IMR-90 (cell line): ENCODE data around the gene UPB1. TPM values are rescaled to one million over a fixed set of nuclear protein-coding genes. Genes with fewer than 3 reads are reported as not detected.

Experiments
- ATAC-seq: fragments of 200-7000 bp; cut with Tn5 transposase; 2 replicates; pipeline ENCODE4 v1.9.1; 2020; ENCODE audit warnings: low read depth, mild to moderate bottlenecking, moderate library complexity
- BruUV-seq: library from RNA; stranded (reverse); fragments of 400-500 nt; replicated peaks from 2 replicates; lab custom pipeline; 2021; lab: Mats Ljungman, UMichigan
- CTCF ChIA-PET: fragments of 300-600 bp; formaldehyde crosslinking; extraction: SDS; loops from one replicate; lab custom pipeline; 2021; ENCODE audit warnings: antibody characterized with exemption; lab: Yijun Ruan, JAX
- POLR2A ChIA-PET: fragments of 300-600 bp; sonication (Branson Sonifier 250); formaldehyde crosslinking; loops from one replicate; lab custom pipeline; 2022; ENCODE audit warnings: antibody characterized with exemption; ENCODE audit not compliant: unreplicated experiment; lab: Charles Lee
- DNase-seq: peaks from one replicate; pipeline ENCODE4 v3.0.0; 2013
- H2AFZ ChIP-seq: replicated peaks from 2 replicates; pipeline ENCODE3; 2013; ENCODE audit warnings: low read length, mild to moderate bottlenecking; ENCODE audit not compliant: poor library complexity
- H2AK5ac ChIP-seq: 2 replicates; pipeline ENCODE4 v1.6.1; 2013; ENCODE audit warnings: low read depth, low read length, inconsistent platforms
- H2AK9ac ChIP-seq: replicated peaks from 2 replicates; pipeline ENCODE3; 2013; ENCODE audit warnings: mild to moderate bottlenecking, low read depth, low read length, moderate library complexity; ENCODE audit not compliant: poor library complexity
- H2BK120ac ChIP-seq: 2 replicates; pipeline ENCODE4 v1.6.1; 2013; ENCODE audit warnings: low read depth, low read length, inconsistent platforms
- H2BK15ac ChIP-seq: 3 replicates; pipeline ENCODE4 v1.6.1; 2013; ENCODE audit warnings: low read depth, low read length, inconsistent platforms
- H2BK20ac ChIP-seq: 2 replicates; pipeline ENCODE4 v1.6.1; 2013; ENCODE audit warnings: low read depth, mild to moderate bottlenecking, inconsistent platforms, low read length, moderate library complexity
- H2BK5ac ChIP-seq: 2 replicates; pipeline ENCODE4 v1.6.1; 2013; ENCODE audit warnings: mild to moderate bottlenecking, low read depth, low read length, inconsistent platforms; ENCODE audit not compliant: poor library complexity, severe bottlenecking
- H3K14ac ChIP-seq: replicated peaks from 2 replicates; pipeline ENCODE4 v1.6.1; 2013; ENCODE audit warnings: low read depth, low read length, inconsistent platforms
- H3K18ac ChIP-seq: 2 replicates; pipeline ENCODE4 v1.6.1; 2013; ENCODE audit warnings: low read depth, low read length, control low read depth
- H3K23ac ChIP-seq: 2 replicates; pipeline ENCODE4 v1.6.1; 2013; ENCODE audit warnings: low read depth, low read length, inconsistent platforms
- H3K27ac ChIP-seq: 2 replicates; pipeline ENCODE4 v1.5.1; 2013; ENCODE audit warnings: mild to moderate bottlenecking, control low read depth, low read length; ENCODE audit not compliant: insufficient read depth
- H3K27me3 ChIP-seq: 2 replicates; pipeline ENCODE4 v1.6.1; 2013; ENCODE audit warnings: low read length; ENCODE audit not compliant: control insufficient read depth, insufficient read depth
- H3K36me3 ChIP-seq: 2 replicates; pipeline ENCODE4 v1.6.1; 2013; ENCODE audit warnings: low read length, mixed read lengths; ENCODE audit not compliant: control insufficient read depth, insufficient read depth
- H3K4ac ChIP-seq: 2 replicates; pipeline ENCODE4 v1.6.1; 2013; ENCODE audit warnings: low read depth, low read length, inconsistent platforms
- H3K4me1 ChIP-seq: 2 replicates; pipeline ENCODE4 v1.6.1; 2013; ENCODE audit warnings: low read length, mixed read lengths; ENCODE audit not compliant: control insufficient read depth, insufficient read depth
- H3K4me2 ChIP-seq: 2 replicates; pipeline ENCODE4 v1.6.1; 2013; ENCODE audit warnings: low read depth, mild to moderate bottlenecking, control low read depth, low read length, moderate library complexity
- H3K4me3 ChIP-seq: 2 replicates; pipeline ENCODE4 v1.5.1; 2013; ENCODE audit warnings: low read depth, mild to moderate bottlenecking, control low read depth, low read length, moderate library complexity; ENCODE audit not compliant: insufficient read depth
- H3K56ac ChIP-seq: 2 replicates; pipeline ENCODE4 v1.6.1; 2013; ENCODE audit warnings: low read length, inconsistent platforms; ENCODE audit not compliant: insufficient read depth; ENCODE audit errors: extremely low read depth
- H3K79me1 ChIP-seq, 2 experiments: 2 replicates each; pipeline ENCODE4 v1.6.1; 2013; ENCODE audit warnings: low read length in 2 of 2, inconsistent platforms in 1 of 2, low read depth in 1 of 2
- H3K9ac ChIP-seq: 2 replicates; pipeline ENCODE4 v1.6.1; 2013; ENCODE audit warnings: low read depth, low read length, control low read depth
- H3K9me1 ChIP-seq: 2 replicates; pipeline ENCODE4 v1.6.1; 2013; ENCODE audit warnings: low read length, inconsistent platforms; ENCODE audit not compliant: insufficient read depth
- H3K9me3 ChIP-seq: 2 replicates; pipeline ENCODE4 v1.6.1; 2013; ENCODE audit warnings: low read length; ENCODE audit not compliant: control insufficient read depth, insufficient read depth
- H4K20me1 ChIP-seq: 2 replicates; pipeline ENCODE4 v1.6.1; 2013; ENCODE audit warnings: low read length, inconsistent platforms; ENCODE audit not compliant: insufficient read depth
- H4K5ac ChIP-seq: 2 replicates; pipeline ENCODE4 v1.6.1; 2013; ENCODE audit warnings: mild to moderate bottlenecking, low read depth, low read length, control low read depth
- H4K8ac ChIP-seq, 2 experiments: 2 replicates each; pipeline ENCODE4 v1.6.1; 2013; ENCODE audit warnings: low read depth in 2 of 2, low read length in 2 of 2, control low read depth in 1 of 2, inconsistent platforms in 1 of 2
- H4K91ac ChIP-seq: 2 replicates; pipeline ENCODE4 v1.6.1; 2013; ENCODE audit warnings: low read depth, low read length, inconsistent platforms; ENCODE audit not compliant: insufficient read depth
- BHLHE40 ChIP-seq: fragments of 150-350 bp; IDR thresholded peaks from 2 replicates; pipeline ENCODE4 v1.6.1; 2016; ENCODE audit warnings: mild to moderate bottlenecking, low read depth, low read length
- CEBPB ChIP-seq: IDR thresholded peaks from 2 replicates; pipeline ENCODE4 v1.6.1; 2012; ENCODE audit warnings: low read depth, low read length, improper control_type of control experiment
- CHD1 ChIP-seq: IDR thresholded peaks from 2 replicates; pipeline ENCODE4 v1.6.1; 2012; ENCODE audit warnings: low read depth, low read length, improper control_type of control experiment
- CTCF ChIP-seq: conservative IDR thresholded peaks from 2 replicates; pipeline ENCODE4 v1.5.1; 2012; ENCODE audit warnings: mild to moderate bottlenecking, low read depth, low read length, improper control_type of control experiment
- ELK1 ChIP-seq: fragments of 150-350 bp; IDR thresholded peaks from 2 replicates; pipeline ENCODE4 v1.6.1; 2016; ENCODE audit warnings: low read depth, mild to moderate bottlenecking, low read length, moderate library complexity, borderline replicate concordance
- FOS ChIP-seq: fragments of 150-350 bp; IDR thresholded peaks from 2 replicates; pipeline ENCODE4 v1.6.1; 2016; ENCODE audit warnings: low read depth, low read length
- MAFK ChIP-seq: IDR thresholded peaks from 2 replicates; pipeline ENCODE4 v1.6.1; 2012; ENCODE audit warnings: low read depth, low read length, improper control_type of control experiment
- MAZ ChIP-seq: IDR thresholded peaks from 2 replicates; pipeline ENCODE4 v1.6.1; 2012; ENCODE audit warnings: low read depth, mild to moderate bottlenecking, low read length, improper control_type of control experiment, moderate library complexity, borderline replicate concordance
- MXI1 ChIP-seq: IDR thresholded peaks from 2 replicates; pipeline ENCODE4 v1.6.1; 2012; ENCODE audit warnings: low read depth, mild to moderate bottlenecking, low read length, moderate library complexity, borderline replicate concordance
- NFE2L2 ChIP-seq: fragments of 150-350 bp; IDR thresholded peaks from 2 replicates; pipeline ENCODE4 v1.6.1; 2016; ENCODE audit warnings: low read depth, mild to moderate bottlenecking, low read length
- POLR2A ChIP-seq: IDR thresholded peaks from 2 replicates; pipeline ENCODE4 v1.6.1; 2012; ENCODE audit warnings: mild to moderate bottlenecking, low read depth, low read length
- RAD21 ChIP-seq: IDR thresholded peaks from 2 replicates; pipeline ENCODE4 v1.6.1; 2012; ENCODE audit warnings: low read length, improper control_type of control experiment
- RCOR1 ChIP-seq: IDR thresholded peaks from 2 replicates; pipeline ENCODE4 v1.6.1; 2012; ENCODE audit warnings: mild to moderate bottlenecking, low read length, improper control_type of control experiment; ENCODE audit not compliant: insufficient replicate concordance
- RFX5 ChIP-seq: IDR thresholded peaks from 2 replicates; pipeline ENCODE4 v1.8.0; 2012; ENCODE audit warnings: low read depth, mild to moderate bottlenecking, low read length, moderate library complexity
- SMC3 ChIP-seq: fragments of 150-350 bp; IDR thresholded peaks from 2 replicates; pipeline ENCODE4 v1.6.1; 2016; ENCODE audit warnings: low read depth, mild to moderate bottlenecking, antibody characterized with exemption, low read length, moderate library complexity
- USF2 ChIP-seq: fragments of 150-350 bp; IDR thresholded peaks from 2 replicates; pipeline ENCODE4 v1.6.1; 2017; ENCODE audit warnings: mild to moderate bottlenecking, antibody characterized with exemption, low read length, low read depth
- WGBS, 2 experiments: methylation state at CpG; one replicate each; pipeline versions ENCODE4 v1.1.5 to v1.1.7; 2013; ENCODE audit warnings: missing lambda C conversion rate in 2 of 2; ENCODE audit not compliant: insufficient read length in 1 of 2; ENCODE audit errors: extremely low coverage in 2 of 2; 5-methylcytosine and 5-hydroxymethylcytosine counted together
- dilution Hi-C: fragments of 300-500 bp; cut with HindIII; formaldehyde crosslinking; loops from one replicate; pipeline ENCODE4 v1.14.3; 2018; ENCODE audit warnings: low sequenced_read_pairs; ENCODE audit not compliant: unreplicated experiment
- in situ Hi-C: fragments of 300-500 bp; cut with MboI; formaldehyde crosslinking; loops from 3 replicates; pipeline ENCODE4 v1.14.3; 2019; ENCODE audit warnings: low sequenced_read_pairs, inconsistent platforms, mixed read lengths
- intact Hi-C: fragments of 100-400 bp; cut with micrococcal nuclease; formaldehyde crosslinking; loops from 2 replicates; pipeline ENCODE4 v1.10.0; 2022
- polyA plus RNA-seq, 3 experiments: library from polyadenylated mRNA; depleted of rRNA; stranded (reverse); fragments of >200 nt; gene quantifications; 2 replicates each; pipeline ENCODE4 v1.2.3, GENCODE V29; 2012; ENCODE audit warnings: low replicate concordance in 1 of 3
- total RNA-seq: library from RNA; depleted of rRNA; stranded (reverse); fragments of >200 nt; gene quantifications from 2 replicates; pipeline ENCODE4 v1.2.3, GENCODE V29; 2012

The UPB1 gene
- total and polyA plus RNA-seq, 2 of the 4 experiments (the other 2 are of a cell fraction) = under 0.01 to 0.02 TPM

GRCh38 chr22:24507716-24508115 is 12.6 kb downstream of the UPB1 start:
- H2BK20ac ChIP-seq = no peak overlapping the region
- TF ChIP-seq CTCF = no peak
- TF ChIP-seq NFE2L2 = no peak
- TF ChIP-seq BHLHE40 = no peak
- no peak for TF ChIP-seq USF2
- no peak for TF ChIP-seq FOS
- no peak for TF ChIP-seq RCOR1
- no peak for TF ChIP-seq CHD1
- no peak for TF ChIP-seq MAFK
- no peak for TF ChIP-seq ELK1
- TF ChIP-seq RFX5 = no peak
- no peak for TF ChIP-seq SMC3
- no peak for TF ChIP-seq MAZ
- TF ChIP-seq MXI1 = no peak
- no peak for TF ChIP-seq CEBPB
- no peak for TF ChIP-seq RAD21
- no peak for TF ChIP-seq POLR2A
- no peak overlapping the region for H4K5ac ChIP-seq
- H3K79me1 ChIP-seq = no peaks in the 10 kb centered on the region
- no peak overlapping the region for H3K27ac ChIP-seq
- no peaks in the 10 kb centered on the region for H4K20me1 ChIP-seq
- H3K23ac ChIP-seq = no peak overlapping the region
- H3K9me1 ChIP-seq = peaks cover 7% of the 10 kb centered on the region; the same call in 1 of the 2 replicates
- no peak overlapping the region for H2BK15ac ChIP-seq
- H4K91ac ChIP-seq = no peak overlapping the region
- H3K14ac ChIP-seq = no peak overlapping the region
- no peak overlapping the region for H3K4ac ChIP-seq
- H3K36me3 ChIP-seq = no peaks in the 10 kb centered on the region
- H2AK5ac ChIP-seq = no peak overlapping the region
- no CpG with 5 or more reads among the region's 7 CpGs for WGBS, 2 experiments
- H4K8ac ChIP-seq = no peak overlapping the region
- dilution Hi-C loops (no loop called here), intact Hi-C loops (no loop called here), in situ Hi-C loops (no loop called here)
- DNase-seq (no peak), ATAC-seq (no peak)
- no peak overlapping the region for H3K18ac ChIP-seq
- no peak overlapping the region for H3K4me2 ChIP-seq
- H3K4me1 ChIP-seq = peaks cover 16% of the 10 kb centered on the region
- H3K27me3 ChIP-seq = no peaks in the 10 kb centered on the region
- H3K4me3 ChIP-seq = no peak overlapping the region
- no peak overlapping the region for H2AFZ ChIP-seq
- CTCF ChIA-PET = no interaction called here
- H2AK9ac ChIP-seq = no peak overlapping the region
- H2BK120ac ChIP-seq = no peak overlapping the region
- no peak overlapping the region for H2BK5ac ChIP-seq
- no TSS peak for BruUV-seq
- POLR2A ChIA-PET = no interaction called here
- no peak overlapping the region for H3K56ac ChIP-seq
- H3K9ac ChIP-seq = no peak overlapping the region
- H3K9me3 ChIP-seq = no peaks in the 10 kb centered on the region
